Measurements from ENCODE around the gene KCNJ6. TPM values are rescaled to one million over a fixed set of nuclear protein-coding genes. Genes with fewer than 3 reads are reported as not detected.

The KCNJ6 gene
- polyA plus RNA-seq, 1 of the 3 experiments (the other 2 are of a cell fraction) = not detected

DNA sequence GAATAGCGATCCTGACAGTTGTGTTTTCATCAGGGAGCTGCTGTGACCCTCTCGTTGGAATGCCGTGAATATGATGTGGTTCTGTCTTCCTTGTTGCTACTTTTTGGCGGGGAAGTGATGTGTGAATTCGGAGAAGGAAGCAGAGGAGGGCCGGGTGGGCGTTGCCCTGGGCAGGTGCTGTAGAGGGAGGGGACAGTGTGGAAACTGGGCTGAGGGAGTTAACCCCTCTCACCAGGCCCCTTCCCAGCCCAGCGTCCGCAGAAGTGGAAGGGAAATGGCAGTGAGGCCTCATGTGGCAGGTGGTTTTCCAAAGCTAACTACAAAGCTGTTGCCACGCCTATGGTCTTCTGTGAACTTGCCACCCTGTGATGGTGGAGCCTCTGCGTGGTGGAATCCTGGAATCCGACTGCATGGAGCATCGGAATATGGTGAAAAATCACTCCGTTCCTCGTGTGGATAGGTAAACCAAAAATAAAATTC lies 321.7 kb downstream of the KCNJ6 start:
- no peak for TF ChIP-seq FOXJ3 (CRISPR knock-in tag; IDR thresholded peaks at IDR 0.05)
- TF ChIP-seq RXRA (IDR thresholded peaks at IDR 0.05; ENCODE audit: borderline replicate concordance, low read depth) = no peak
- TF ChIP-seq, protein P1, sequence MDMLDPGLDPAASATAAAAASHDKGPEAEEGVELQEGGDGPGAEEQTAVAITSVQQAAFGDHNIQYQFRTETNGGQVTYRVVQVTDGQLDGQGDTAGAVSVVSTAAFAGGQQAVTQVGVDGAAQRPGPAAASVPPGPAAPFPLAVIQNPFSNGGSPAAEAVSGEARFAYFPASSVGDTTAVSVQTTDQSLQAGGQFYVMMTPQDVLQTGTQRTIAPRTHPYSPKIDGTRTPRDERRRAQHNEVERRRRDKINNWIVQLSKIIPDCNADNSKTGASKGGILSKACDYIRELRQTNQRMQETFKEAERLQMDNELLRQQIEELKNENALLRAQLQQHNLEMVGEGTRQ (IDR thresholded peaks at IDR 0.05; ENCODE audit: borderline replicate concordance, low read depth, low read length) = no peak
- TF ChIP-seq FOSL2 (IDR thresholded peaks at IDR 0.05; ENCODE audit: borderline replicate concordance, low read depth) = no peak
- TF ChIP-seq, protein P2, sequence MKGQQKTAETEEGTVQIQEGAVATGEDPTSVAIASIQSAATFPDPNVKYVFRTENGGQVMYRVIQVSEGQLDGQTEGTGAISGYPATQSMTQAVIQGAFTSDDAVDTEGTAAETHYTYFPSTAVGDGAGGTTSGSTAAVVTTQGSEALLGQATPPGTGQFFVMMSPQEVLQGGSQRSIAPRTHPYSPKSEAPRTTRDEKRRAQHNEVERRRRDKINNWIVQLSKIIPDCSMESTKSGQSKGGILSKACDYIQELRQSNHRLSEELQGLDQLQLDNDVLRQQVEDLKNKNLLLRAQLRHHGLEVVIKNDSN (IDR thresholded peaks at IDR 0.05; ENCODE audit: borderline replicate concordance, low read depth) = no peak
- no peak for TF ChIP-seq TEAD4 (IDR thresholded peaks at IDR 0.05; ENCODE audit: borderline replicate concordance, insufficient read depth)
- no peak for TF ChIP-seq MXI1 (IDR thresholded peaks at IDR 0.05; ENCODE audit: low read depth, low read length)
- TF ChIP-seq ELF1 (IDR thresholded peaks at IDR 0.05) = no peak
- no peak for TF ChIP-seq SMC3 (IDR thresholded peaks at IDR 0.05; ENCODE audit: low read depth, low read length)
- H3K4me3 ChIP-seq (ENCODE audit: low read depth in 2 of 2, low read length in 1 of 2) = no peak overlapping the region
- CTCF ChIA-PET = no interaction called here

DNA sequence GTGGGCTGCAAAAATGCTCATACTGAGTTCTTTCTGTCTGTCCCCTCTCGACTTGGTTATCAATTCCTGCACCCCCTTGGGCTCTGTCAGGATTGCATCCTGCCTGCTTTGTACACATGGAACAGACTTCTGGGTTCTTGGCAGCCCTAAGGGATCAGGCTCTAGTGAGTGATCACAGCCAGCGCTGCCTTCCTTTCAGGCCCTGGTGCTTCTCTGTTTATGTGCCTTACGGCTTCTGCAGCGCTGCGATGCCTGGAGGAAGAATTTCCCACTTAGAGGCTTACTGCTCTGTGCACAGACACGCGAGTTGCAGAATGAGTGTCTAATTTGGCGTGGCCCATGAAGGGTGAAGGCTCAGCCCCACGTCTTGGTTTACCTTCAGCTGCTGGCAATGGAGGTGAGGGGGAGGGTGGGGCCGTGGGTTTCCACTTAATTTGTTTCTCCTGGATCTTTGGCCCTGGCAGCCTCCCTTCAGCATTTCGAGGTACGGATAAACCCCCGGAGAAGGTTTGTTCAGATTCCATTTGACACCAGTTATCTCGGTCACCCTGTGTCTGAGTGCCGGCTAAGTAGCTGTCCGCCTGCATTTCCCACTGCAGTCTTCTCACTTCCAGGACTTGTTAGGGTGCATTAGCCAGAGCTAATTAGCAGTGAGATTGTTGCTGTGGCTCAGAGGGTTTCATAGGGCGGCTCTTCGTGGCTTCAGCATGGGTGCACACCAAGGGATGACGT lies 322.4 kb downstream of the KCNJ6 start:
- CTCF ChIA-PET = no interaction called here
- H3K9me2 ChIP-seq = no peaks in the 10 kb centered on the region
- H3K9me3 ChIP-seq = no peaks in the 10 kb centered on the region
- 51% methylated on average over 16 of the region's 19 CpGs for WGBS (ENCODE audit: low lambda C conversion rate)
- DNase-seq = no peak
- no peaks in the 10 kb centered on the region for H3F3A ChIP-seq (replicated peaks; ENCODE audit: insufficient read depth)
- POLR2A ChIA-PET = no interaction called here
- H3K27me3 ChIP-seq (ENCODE audit: insufficient read depth) = no peaks in the 10 kb centered on the region; the same call in 1 of the 2 replicates
- H3K36me3 ChIP-seq (replicated peaks in 1 of 2; ENCODE audit: control insufficient read depth in 1 of 2, insufficient read depth in 2 of 2, low read length in 1 of 2) = no peaks in the 10 kb centered on the region
- no peaks in the 10 kb centered on the region for H3K79me2 ChIP-seq (ENCODE audit: insufficient read depth)
- H3K4me3 ChIP-seq (ENCODE audit: low read depth in 2 of 2, low read length in 1 of 2) = no peak overlapping the region
- H4K20me1 ChIP-seq (ENCODE audit: insufficient read depth) = no peaks in the 10 kb centered on the region
- H3K27ac ChIP-seq (ENCODE audit: low read depth in 2 of 2, low read length in 1 of 2) = no peak overlapping the region
- H3K4me1 ChIP-seq (ENCODE audit: control insufficient read depth in 1 of 2, insufficient read depth in 2 of 2, low read depth in 1 of 2, low read length in 1 of 2) = no peaks in the 10 kb centered on the region
- TF ChIP-seq FOXJ3 (CRISPR knock-in tag; IDR thresholded peaks at IDR 0.05) (no peak), NFIC (IDR thresholded peaks at IDR 0.05; ENCODE audit: borderline replicate concordance) (no peak)
- no peak overlapping the region for H3K9ac ChIP-seq
- no peak overlapping the region for H3K4me2 ChIP-seq
- no peak overlapping the region for H2AFZ ChIP-seq (ENCODE audit: low read depth)

More for the DNA sequence above, 321.7 kb downstream of the KCNJ6 start:
- H3K9me2 ChIP-seq = no peaks in the 10 kb centered on the region
- H3K27ac ChIP-seq (ENCODE audit: low read depth in 2 of 2, low read length in 1 of 2) = no peak overlapping the region
- no peaks in the 10 kb centered on the region for H3K4me1 ChIP-seq (ENCODE audit: control insufficient read depth in 1 of 2, insufficient read depth in 2 of 2, low read depth in 1 of 2, low read length in 1 of 2)
- no peak overlapping the region for H3K4me2 ChIP-seq
- 51% methylated on average over 13 of the region's 15 CpGs for WGBS (ENCODE audit: low lambda C conversion rate)
- H3K27me3 ChIP-seq (ENCODE audit: insufficient read depth) = no peaks in the 10 kb centered on the region; the same call in 1 of the 2 replicates
- H2AFZ ChIP-seq (ENCODE audit: low read depth) = no peak overlapping the region
- no peaks in the 10 kb centered on the region for H3K9me3 ChIP-seq
- no peaks in the 10 kb centered on the region for H4K20me1 ChIP-seq (ENCODE audit: insufficient read depth)
- H3K79me2 ChIP-seq (ENCODE audit: insufficient read depth) = no peaks in the 10 kb centered on the region
- no peak overlapping the region for H3K9ac ChIP-seq
- POLR2A ChIA-PET = no interaction called here
- H3K36me3 ChIP-seq (replicated peaks in 1 of 2; ENCODE audit: control insufficient read depth in 1 of 2, insufficient read depth in 2 of 2, low read length in 1 of 2) = no peaks in the 10 kb centered on the region
- no peak for DNase-seq
- H3F3A ChIP-seq (replicated peaks; ENCODE audit: insufficient read depth) = no peaks in the 10 kb centered on the region
